GM12872 (cell line): Measurements from ENCODE around the gene PRKAG2.

Source experiments
- TF ChIP-seq, protein P1 (sequence below): IDR thresholded peaks from 3 replicates; pipeline ENCODE4 v1.5.1; 2011; ENCODE audit warnings: low read depth, mild to moderate bottlenecking, low read length, moderate library complexity; ENCODE audit not compliant: insufficient read depth

The PRKAG2 gene

DNA sequence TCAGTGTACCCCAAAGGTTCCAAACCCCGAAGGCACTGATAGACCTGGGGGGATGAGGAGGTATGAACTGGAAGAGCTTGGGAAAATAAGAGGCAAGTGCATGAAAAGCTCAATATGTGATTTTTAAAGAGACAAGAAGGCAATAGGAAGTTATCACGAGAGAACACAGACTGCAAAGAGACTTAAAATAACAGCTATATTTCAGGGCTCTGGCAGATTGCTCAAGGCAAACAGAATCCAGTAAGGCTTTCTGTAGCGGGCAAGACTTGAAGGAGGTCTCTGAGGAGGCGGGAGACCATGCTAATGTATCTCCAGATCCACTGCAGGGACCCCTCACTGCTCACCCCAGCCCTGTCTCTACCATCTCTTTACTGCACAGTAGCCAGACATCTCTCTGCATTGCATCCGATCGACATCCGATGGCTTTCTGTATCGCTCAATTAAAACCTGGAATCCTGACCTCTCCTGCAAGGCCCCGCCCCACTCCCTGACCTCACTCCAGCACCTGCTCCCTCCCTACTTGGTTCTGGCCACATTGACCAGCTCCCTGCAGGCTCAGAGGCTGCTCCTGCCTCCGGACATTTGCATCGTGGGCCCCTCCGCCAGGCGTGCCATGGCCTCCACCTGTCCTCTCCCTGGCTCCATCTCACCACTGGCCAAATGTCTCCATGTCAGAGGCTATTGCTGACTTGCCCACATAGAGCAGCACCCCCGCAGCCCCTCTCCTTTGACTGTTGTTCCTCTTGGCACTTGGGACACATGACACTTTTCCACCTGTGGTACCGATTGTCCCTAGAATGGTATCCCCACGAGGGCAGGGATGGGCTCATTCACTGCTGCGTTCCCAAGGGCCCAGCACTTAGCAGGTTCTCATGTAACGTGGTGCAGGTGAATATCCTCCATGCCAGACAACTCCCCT is 118.0 kb downstream of the PRKAG2 start:
- TF ChIP-seq, protein P1, sequence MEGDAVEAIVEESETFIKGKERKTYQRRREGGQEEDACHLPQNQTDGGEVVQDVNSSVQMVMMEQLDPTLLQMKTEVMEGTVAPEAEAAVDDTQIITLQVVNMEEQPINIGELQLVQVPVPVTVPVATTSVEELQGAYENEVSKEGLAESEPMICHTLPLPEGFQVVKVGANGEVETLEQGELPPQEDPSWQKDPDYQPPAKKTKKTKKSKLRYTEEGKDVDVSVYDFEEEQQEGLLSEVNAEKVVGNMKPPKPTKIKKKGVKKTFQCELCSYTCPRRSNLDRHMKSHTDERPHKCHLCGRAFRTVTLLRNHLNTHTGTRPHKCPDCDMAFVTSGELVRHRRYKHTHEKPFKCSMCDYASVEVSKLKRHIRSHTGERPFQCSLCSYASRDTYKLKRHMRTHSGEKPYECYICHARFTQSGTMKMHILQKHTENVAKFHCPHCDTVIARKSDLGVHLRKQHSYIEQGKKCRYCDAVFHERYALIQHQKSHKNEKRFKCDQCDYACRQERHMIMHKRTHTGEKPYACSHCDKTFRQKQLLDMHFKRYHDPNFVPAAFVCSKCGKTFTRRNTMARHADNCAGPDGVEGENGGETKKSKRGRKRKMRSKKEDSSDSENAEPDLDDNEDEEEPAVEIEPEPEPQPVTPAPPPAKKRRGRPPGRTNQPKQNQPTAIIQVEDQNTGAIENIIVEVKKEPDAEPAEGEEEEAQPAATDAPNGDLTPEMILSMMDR = no peak

DNA sequence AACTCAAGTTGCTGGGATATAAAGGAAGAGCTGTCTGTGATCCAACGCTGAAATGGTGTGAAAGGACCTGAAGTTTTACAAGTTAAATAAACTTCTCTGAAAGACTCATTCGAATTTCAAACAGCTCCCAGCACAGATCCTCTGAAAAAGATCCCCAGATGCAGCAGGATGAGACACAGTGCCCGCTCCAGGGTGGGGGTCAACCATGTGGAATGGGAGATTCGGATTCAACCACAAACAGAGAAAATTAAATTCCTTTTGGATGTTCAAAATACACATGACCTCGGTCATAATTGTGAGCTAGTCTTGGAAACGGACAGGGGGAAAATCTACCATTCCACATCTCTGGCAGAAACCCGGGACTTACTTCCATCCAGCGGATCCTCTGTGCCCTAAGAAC is 119.6 kb downstream of the PRKAG2 start:
- TF ChIP-seq, protein P1 = no peak

DNA sequence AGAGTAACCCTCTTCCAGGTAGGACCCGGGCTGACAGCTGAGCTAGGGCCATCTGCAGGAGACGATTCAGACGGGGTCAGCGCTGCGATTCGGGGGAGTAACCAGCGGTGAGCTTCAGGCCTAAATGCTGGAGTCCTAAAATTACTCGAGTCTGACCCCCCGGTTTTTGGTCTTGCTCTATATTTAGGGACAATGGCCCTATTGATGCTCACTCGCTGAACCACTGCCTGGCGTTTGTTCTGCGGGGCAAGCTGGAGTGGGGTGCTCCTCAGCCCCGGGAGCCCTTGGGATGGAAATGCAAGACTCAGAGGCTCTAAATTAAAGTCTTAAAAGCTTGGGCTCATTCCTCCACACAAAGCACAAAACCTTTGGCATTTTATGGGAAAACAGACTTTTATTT is 120.0 kb downstream of the PRKAG2 start:
- TF ChIP-seq, protein P1 = no peak

DNA sequence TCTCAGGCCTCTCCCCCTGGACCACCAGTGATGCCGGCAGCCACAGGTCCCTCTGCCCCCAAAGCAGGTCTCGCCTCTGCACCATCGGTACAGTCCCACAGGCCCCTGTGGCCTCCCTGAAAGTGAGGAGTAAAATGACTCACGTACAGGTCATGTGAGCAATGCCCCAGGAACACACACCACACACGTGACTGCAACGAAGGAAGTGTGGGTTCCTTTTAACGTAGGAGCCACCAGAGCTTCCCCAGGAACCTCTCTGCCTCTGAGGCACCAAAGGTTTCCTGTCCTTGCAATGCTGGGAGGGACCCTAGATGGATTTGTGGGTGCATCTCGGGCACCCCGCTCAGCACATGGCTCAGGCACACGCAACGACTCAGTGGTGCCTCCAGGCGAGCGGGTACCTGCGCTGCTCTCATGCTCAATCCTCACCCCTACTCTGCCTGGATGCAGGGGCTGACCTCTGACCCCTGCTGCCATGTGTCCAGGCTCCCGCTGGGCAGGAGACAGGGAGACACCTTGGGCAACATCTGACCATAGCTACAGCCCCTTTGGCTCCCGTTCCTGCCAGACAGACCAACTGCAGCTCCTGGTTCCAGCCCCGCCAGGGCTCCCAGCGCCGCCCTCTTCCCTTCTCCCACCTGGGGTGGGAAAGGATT is 120.7 kb downstream of the PRKAG2 start:
- TF ChIP-seq, protein P1 = no peak

DNA sequence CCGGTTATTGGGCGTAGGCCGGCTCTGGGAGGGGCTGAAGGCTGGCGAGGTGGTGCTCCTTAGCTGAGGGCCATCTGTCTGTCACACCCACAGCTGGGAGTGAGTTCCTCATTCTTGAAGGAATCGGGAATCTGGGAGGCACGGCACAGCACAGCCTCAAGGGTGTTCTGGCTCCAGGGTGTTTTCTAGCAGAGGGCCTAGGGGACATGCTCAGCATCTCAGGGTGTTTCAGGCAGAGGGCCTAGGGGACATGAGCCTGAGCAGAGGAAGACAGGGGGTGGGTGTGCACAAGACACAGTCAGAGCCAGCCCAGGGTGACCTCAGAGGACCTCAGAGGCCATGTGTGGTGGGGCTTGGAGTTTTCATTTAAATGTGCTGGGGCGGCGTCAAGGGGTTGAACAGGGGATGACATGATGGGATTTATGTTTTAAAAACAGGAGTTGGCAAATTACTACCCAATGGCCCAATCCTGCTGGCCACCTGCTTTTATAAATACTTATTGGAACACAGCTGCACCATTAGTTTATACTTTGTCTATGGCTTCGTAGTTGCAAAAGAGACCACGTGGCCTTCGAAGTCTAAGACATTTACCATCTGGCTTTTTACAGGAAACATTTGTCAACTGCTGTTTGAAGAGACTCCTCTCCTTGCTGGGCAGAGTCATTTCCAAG is 121.6 kb downstream of the PRKAG2 start:
- TF ChIP-seq, protein P1 = no peak

DNA sequence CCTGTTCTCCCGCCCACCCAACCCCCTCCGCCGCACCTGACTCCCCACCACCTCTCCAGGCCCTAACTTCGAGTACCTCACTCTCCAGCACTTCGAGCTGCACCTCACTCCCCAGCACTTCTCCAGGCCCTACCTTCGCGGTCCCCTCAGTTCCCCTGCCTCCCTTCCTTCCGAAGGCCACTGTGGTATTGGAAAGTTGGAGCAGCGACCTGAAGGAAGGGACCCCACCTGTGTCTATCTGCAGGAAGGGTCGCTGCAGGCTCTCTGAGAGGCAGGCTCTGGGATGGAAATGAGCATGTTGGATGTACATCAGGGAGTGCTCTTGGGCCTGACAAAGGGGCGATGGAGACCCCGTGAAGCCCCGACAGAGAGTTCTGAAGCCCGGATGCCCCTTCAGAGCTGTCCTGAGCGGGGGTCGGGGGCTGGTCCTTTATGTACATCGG is 122.2 kb downstream of the PRKAG2 start:
- TF ChIP-seq, protein P1 = no peak

DNA sequence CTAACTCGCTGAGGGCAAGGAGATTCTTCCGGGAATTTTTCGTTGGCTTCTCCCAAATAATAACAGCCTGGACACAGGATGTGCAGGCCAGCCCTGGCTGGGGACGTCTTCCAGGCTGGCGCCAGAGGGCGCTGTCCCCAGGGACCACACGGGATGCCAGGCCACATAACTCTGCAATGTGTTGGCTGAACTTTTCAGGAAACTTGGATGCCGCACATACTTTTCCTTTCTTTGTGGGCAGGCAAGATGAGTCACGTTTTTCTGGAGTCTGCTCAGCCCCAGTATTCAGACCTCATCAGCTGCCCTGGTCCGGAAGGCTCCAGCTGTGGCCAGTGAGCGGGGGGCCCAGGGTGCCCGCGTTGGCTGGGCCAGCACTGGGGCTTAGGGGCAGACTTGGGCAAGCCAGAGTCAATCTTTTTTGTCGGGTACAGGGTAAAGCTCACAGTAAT is 122.7 kb downstream of the PRKAG2 start:
- TF ChIP-seq, protein P1 = peak; percentile 91
